ENCODE results near the gene LRRFIP1.
"Not testable (repeated sequence)": the region's sequence is repeated elsewhere in the genome, so short reads cannot be mapped to it uniquely, and the experiment has no call there.

DNA sequence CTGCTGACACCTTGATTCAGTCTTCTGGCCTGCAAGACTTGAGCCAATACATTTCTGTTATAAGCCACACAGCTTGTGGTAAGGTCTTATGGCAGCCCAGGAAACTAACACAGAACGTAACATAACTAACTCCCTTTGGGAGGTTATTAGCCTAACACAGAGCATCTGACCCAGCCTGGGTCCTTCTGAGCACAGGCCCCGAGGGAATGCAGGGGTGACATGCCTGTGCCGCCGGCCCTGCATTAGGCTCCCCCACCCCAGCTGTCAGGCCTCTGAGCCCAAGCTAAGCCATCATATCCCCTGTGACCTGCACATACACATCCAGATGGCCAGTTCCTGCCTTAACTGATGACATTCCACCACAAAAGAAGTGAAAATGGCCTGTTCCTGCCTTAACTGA lies 20.9 kb upstream of the LRRFIP1 start:
- TF ChIP-seq POLR2A (IDR thresholded peaks at IDR 0.05; ENCODE audit: low read length); EHMT2 (IDR thresholded peaks at IDR 0.05; ENCODE audit: low read depth); BHLHE40 (IDR thresholded peaks at IDR 0.05; ENCODE audit: low read depth, low read length); EP300 (IDR thresholded peaks at IDR 0.05); JUN (IDR thresholded peaks at IDR 0.05); MAZ (IDR thresholded peaks at IDR 0.05; ENCODE audit: borderline replicate concordance, low read depth, low read length); NFE2L2 (conservative IDR thresholded peaks at IDR 0.05; ENCODE audit: low read length); NR3C1 (IDR thresholded peaks at IDR 0.05): not testable (repeated sequence)
- TF ChIP-seq, protein P1, sequence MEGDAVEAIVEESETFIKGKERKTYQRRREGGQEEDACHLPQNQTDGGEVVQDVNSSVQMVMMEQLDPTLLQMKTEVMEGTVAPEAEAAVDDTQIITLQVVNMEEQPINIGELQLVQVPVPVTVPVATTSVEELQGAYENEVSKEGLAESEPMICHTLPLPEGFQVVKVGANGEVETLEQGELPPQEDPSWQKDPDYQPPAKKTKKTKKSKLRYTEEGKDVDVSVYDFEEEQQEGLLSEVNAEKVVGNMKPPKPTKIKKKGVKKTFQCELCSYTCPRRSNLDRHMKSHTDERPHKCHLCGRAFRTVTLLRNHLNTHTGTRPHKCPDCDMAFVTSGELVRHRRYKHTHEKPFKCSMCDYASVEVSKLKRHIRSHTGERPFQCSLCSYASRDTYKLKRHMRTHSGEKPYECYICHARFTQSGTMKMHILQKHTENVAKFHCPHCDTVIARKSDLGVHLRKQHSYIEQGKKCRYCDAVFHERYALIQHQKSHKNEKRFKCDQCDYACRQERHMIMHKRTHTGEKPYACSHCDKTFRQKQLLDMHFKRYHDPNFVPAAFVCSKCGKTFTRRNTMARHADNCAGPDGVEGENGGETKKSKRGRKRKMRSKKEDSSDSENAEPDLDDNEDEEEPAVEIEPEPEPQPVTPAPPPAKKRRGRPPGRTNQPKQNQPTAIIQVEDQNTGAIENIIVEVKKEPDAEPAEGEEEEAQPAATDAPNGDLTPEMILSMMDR (IDR thresholded peaks at IDR 0.05): not testable (repeated sequence)
- TF ChIP-seq, protein P2, sequence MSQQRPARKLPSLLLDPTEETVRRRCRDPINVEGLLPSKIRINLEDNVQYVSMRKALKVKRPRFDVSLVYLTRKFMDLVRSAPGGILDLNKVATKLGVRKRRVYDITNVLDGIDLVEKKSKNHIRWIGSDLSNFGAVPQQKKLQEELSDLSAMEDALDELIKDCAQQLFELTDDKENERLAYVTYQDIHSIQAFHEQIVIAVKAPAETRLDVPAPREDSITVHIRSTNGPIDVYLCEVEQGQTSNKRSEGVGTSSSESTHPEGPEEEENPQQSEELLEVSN (IDR thresholded peaks at IDR 0.05; ENCODE audit: borderline replicate concordance, low read depth): not testable (repeated sequence)
- TF ChIP-seq, protein P3, sequence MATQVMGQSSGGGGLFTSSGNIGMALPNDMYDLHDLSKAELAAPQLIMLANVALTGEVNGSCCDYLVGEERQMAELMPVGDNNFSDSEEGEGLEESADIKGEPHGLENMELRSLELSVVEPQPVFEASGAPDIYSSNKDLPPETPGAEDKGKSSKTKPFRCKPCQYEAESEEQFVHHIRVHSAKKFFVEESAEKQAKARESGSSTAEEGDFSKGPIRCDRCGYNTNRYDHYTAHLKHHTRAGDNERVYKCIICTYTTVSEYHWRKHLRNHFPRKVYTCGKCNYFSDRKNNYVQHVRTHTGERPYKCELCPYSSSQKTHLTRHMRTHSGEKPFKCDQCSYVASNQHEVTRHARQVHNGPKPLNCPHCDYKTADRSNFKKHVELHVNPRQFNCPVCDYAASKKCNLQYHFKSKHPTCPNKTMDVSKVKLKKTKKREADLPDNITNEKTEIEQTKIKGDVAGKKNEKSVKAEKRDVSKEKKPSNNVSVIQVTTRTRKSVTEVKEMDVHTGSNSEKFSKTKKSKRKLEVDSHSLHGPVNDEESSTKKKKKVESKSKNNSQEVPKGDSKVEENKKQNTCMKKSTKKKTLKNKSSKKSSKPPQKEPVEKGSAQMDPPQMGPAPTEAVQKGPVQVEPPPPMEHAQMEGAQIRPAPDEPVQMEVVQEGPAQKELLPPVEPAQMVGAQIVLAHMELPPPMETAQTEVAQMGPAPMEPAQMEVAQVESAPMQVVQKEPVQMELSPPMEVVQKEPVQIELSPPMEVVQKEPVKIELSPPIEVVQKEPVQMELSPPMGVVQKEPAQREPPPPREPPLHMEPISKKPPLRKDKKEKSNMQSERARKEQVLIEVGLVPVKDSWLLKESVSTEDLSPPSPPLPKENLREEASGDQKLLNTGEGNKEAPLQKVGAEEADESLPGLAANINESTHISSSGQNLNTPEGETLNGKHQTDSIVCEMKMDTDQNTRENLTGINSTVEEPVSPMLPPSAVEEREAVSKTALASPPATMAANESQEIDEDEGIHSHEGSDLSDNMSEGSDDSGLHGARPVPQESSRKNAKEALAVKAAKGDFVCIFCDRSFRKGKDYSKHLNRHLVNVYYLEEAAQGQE (IDR thresholded peaks at IDR 0.05): not testable (repeated sequence)

All from A549 (cell line).